Gastroesophageal sphincter (tissue), 4 donors: ENCODE measurements around the gene LONP1. TPM values are rescaled to one million over a fixed set of nuclear protein-coding genes. Genes with fewer than 3 reads are reported as not detected.
"Not testable (repeated sequence)": the region's sequence is repeated elsewhere in the genome, so short reads cannot be mapped to it uniquely, and the experiment has no call there.

ENCODE experiments used
- ATAC-seq: fragments of 150-250 bp; one replicate; pipeline ENCODE4 v1.9.1; 2016; ENCODE audit warnings: mild to moderate bottlenecking, moderate library complexity
- H3K27ac ChIP-seq, 4 donors: fragments of 200-600 bp; sonication (generic) in 3 of 4; 1 replicate in 3 of 4; 2 replicates in 1 of 4; pipeline ENCODE4 v1.5.1; 2016 to 2019
- H3K27me3 ChIP-seq: fragments of 200-600 bp; sonication (generic); one replicate; pipeline ENCODE4 v1.5.1; 2019
- H3K36me3 ChIP-seq, 2 donors: fragments of 200-600 bp; sonication (generic); one replicate each; pipeline ENCODE4 v1.5.1; 2019; ENCODE audit warnings: control low read depth in 1 of 2
- H3K4me1 ChIP-seq, 3 donors: fragments of 200-600 bp; sonication (generic); 1 replicate in 2 of 3; 2 replicates in 1 of 3; pipeline ENCODE4 v1.5.1; 2016 to 2019; ENCODE audit warnings: control low read depth in 2 of 3
- H3K4me3 ChIP-seq, 2 donors: fragments of 200-600 bp; sonication (generic); one replicate each; pipeline ENCODE4 v1.5.1; 2019; ENCODE audit warnings: mild to moderate bottlenecking in 1 of 2, moderate library complexity in 1 of 2
- H3K9me3 ChIP-seq, 3 donors: fragments of 200-600 bp; sonication (generic); one replicate each; pipeline ENCODE4 v1.5.1; 2017 to 2019; ENCODE audit warnings: control low read depth in 2 of 3
- EP300 ChIP-seq: sonication (generic); formaldehyde crosslinking; IDR thresholded peaks from one replicate; pipeline ENCODE4 v1.6.1; 2017; ENCODE audit warnings: antibody characterized with exemption, mild to moderate bottlenecking
- POLR2A ChIP-seq, 2 donors: fragments of 450-650 bp; IDR thresholded peaks; one replicate each; pipeline ENCODE4 v1.6.1; 2017; ENCODE audit warnings: antibody characterized with exemption in 2 of 2, mild to moderate bottlenecking in 2 of 2, moderate library complexity in 1 of 2
- POLR2AphosphoS5 ChIP-seq: sonication (generic); formaldehyde crosslinking; IDR thresholded peaks from one replicate; pipeline ENCODE4 v1.6.1; 2017; ENCODE audit warnings: antibody characterized with exemption
- WGBS, 2 donors: methylation state at CpG; one replicate each; pipeline ENCODE4 v1.1.5; 2018; ENCODE audit warnings: low coverage in 1 of 2; 5-methylcytosine and 5-hydroxymethylcytosine counted together
- total RNA-seq, 4 donors: library from RNA; depleted of rRNA; stranded (reverse); fragments of >200 nt; gene quantifications; one replicate each; pipeline ENCODE4 v1.1.0, GENCODE V29; 2016
- TF ChIP-seq, protein P1 (sequence below), 4 experiments: fragments of 200-600 bp in 2 of 4; fragments of 450-650 bp in 2 of 4; sonication (generic) in 1 of 4; IDR thresholded peaks; one replicate each; pipeline ENCODE4 v1.5.1; 2017 to 2019; ENCODE audit warnings: antibody characterized with exemption in 4 of 4, mild to moderate bottlenecking in 2 of 4, moderate library complexity in 2 of 4

Gene LONP1
- total RNA-seq, 4 donors from 2014 or later = 44.5 to 73.2 (median 64.1) TPM

DNA sequence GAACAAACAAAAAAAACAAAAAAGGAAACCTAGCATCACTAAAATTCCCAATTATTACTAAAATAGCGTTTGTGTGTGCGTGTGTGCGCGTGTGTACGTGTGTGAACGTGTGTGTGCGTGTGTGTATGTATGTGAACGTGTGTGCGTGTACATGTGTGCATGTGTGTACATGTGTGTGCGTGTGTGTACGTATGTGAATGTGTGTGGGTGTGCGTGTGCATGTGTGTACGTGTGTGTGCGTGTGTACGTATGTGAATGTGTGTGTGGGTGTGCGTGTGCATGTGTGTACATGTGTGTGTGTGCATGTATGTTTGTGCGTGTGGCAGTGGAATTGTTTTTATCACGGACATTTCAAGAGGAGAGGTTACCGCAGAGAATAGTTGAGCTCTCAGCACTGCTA lies 22.1 kb upstream of the LONP1 start:
- TF ChIP-seq POLR2A (IDR thresholded peaks at IDR 0.05) (no peak), EP300 (no peak), POLR2AphosphoS5 (no peak)
- TF ChIP-seq, protein P1, sequence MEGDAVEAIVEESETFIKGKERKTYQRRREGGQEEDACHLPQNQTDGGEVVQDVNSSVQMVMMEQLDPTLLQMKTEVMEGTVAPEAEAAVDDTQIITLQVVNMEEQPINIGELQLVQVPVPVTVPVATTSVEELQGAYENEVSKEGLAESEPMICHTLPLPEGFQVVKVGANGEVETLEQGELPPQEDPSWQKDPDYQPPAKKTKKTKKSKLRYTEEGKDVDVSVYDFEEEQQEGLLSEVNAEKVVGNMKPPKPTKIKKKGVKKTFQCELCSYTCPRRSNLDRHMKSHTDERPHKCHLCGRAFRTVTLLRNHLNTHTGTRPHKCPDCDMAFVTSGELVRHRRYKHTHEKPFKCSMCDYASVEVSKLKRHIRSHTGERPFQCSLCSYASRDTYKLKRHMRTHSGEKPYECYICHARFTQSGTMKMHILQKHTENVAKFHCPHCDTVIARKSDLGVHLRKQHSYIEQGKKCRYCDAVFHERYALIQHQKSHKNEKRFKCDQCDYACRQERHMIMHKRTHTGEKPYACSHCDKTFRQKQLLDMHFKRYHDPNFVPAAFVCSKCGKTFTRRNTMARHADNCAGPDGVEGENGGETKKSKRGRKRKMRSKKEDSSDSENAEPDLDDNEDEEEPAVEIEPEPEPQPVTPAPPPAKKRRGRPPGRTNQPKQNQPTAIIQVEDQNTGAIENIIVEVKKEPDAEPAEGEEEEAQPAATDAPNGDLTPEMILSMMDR (IDR thresholded peaks at IDR 0.05) = no peak
- no peaks in the 10 kb centered on the region for H3K9me3 ChIP-seq
- H3K27me3 ChIP-seq = peaks cover 27% of the 10 kb centered on the region
- H3K4me3 ChIP-seq = no peak overlapping the region
- ATAC-seq = no peak
- WGBS, 2 donors = 81 to 90% methylated on average over 19 of the region's 19 CpGs
- H3K27ac ChIP-seq = no peak overlapping the region
- H3K4me1 ChIP-seq = no peaks in the 10 kb centered on the region
- H3K36me3 ChIP-seq = no peaks in the 10 kb centered on the region

DNA sequence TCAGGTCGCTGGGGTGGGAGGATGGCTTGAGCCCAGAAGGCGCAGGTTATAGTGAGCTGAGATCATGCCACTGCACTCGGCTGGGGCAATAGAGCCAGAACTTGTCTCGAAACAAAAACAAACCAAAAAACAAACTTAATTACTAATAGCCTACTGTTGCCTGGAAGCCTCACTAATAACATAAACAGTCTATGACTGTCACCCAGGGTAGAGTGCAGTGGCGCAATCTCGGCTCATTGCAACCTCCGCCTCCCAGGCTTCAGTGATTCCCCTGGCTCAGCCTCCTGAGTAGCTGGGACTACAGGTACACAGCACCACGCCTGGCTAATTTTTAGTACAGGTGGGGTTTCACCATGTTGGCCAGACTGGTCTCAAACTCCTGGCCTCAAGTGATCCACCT lies 18.5 kb upstream of the LONP1 start:
- no peak for ATAC-seq
- H3K36me3 ChIP-seq = no peaks in the 10 kb centered on the region
- TF ChIP-seq POLR2AphosphoS5 (no peak), EP300 (no peak)
- TF ChIP-seq, protein P1 (IDR thresholded peaks at IDR 0.05) = no peak
- no peaks in the 10 kb centered on the region for H3K9me3 ChIP-seq
- WGBS, 2 donors = 62 to 80% methylated on average over 4 of the region's 8 CpGs
- no peaks in the 10 kb centered on the region for H3K4me1 ChIP-seq
- H3K27ac ChIP-seq = no peak overlapping the region
- no peak overlapping the region for H3K4me3 ChIP-seq
- peaks cover 9% of the 10 kb centered on the region for H3K27me3 ChIP-seq

DNA sequence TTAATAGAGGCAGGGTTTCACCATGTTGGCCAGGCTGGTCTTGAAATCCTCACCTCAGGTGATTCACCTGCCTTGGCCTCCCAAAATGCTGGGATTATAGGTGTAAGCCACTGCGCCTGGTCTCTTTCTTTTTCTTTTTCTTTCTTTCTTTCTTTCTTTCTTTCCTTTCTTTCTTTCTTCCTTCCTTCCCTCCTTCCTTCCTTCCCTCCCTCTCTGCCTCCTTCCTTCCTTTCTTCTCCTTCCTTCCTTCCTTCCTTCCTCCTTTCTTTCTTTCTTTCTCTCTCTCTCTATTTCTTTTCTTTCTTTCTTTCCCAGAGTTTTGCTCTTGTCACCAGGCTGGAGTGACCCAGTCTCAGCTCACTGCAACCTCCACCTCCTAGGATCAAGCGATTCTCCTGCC lies 13.2 kb upstream of the LONP1 start:
- not testable (repeated sequence) for H3K27me3 ChIP-seq, H3K27ac ChIP-seq, H3K4me3 ChIP-seq, H3K36me3 ChIP-seq, H3K4me1 ChIP-seq, ATAC-seq
- peaks cover 0 to 20% (median 0%) of the 10 kb centered on the region in 3 donors for H3K9me3 ChIP-seq
- WGBS, 2 donors = 63 to 75% methylated on average over 1 to 2 of the region's 2 CpGs

DNA sequence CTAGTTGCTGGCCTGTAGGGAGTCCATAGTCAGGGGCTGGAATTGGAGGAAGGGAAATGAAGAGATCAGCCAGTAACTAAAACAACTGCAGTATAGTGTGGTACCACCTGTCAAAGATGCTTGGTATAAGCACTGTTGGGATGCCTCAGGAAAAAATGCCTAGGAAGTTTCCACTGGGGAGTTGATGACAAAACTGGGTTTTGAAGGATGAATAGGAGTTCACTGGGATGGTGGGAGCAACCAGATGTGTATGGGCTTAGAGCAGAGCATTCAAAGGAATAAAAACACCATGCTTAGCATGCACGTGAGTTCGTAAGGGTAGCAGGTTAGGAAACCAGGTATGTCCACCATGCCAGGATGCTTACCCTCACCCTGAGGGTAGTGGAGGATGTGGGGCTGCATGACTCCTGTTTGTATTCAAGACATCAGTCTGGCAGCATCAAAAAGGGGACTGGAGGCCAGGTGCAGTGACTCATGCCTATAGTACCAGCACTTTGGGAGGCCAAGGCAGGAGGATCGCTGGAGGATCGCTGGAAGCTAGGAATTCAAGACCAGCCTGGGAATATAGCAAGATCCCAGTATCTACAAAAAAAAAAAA lies 7.6 kb upstream of the LONP1 start:
- Histone ChIP-seq H3K4me3 (no peak overlapping the region), H3K4me1 (no peaks in the 10 kb centered on the region), H3K9me3 (peaks cover 0 to 20% (median 0%) of the 10 kb centered on the region in 3 donors), H3K36me3 (no peaks in the 10 kb centered on the region), H3K27ac (no peak overlapping the region), H3K27me3 (peaks cover 4% of the 10 kb centered on the region)
- no peak for ATAC-seq
- 85 to 100% methylated on average over 1 to 4 of the region's 4 CpGs for WGBS, 2 donors
- TF ChIP-seq, protein P1 (IDR thresholded peaks at IDR 0.05) = no peak
- no peak for TF ChIP-seq POLR2AphosphoS5
- no peak for TF ChIP-seq POLR2A (IDR thresholded peaks at IDR 0.05)
- TF ChIP-seq EP300 = no peak

DNA sequence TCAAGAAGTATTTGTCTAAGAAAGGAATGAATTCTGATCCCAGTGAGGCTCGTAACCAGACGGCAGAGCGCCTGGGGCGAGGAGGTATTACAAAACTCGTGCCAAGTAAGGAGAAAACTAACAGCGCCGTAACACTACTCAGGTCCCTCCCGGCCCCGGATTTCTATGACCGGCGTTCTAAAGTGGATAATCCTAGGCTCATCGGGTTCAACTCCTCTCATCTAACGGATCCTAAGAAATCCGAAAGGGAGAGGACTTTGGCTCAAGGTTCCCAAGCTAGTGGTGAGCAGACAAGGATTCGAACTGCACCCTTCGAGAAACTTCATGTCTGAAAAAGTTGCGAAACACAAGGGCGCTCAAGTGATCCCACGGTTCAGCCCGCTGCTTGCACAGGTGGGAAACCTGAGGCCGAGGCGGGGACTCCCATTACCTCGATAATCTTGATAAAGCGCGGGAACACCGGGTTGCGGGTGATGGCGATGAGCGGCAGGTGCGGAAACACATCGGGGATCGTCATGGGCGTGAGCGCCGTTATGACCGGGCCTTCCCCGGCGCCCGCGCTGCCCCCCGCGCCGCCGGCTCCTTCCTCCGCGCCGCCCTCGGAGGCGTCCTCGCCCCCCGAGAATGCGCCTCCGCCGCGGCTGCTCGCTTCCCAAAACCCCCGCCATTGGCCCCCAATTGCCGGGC lies 529 bp downstream of the LONP1 start:
- Histone ChIP-seq H3K36me3 (peaks cover 0 to 8% of the 10 kb centered on the region in 2 donors), H3K4me3 (peak overlapping the region; percentile 90 to 99), H3K9me3 (no peaks in the 10 kb centered on the region), H3K27ac (peak overlapping the region; percentile 94 to 99 (median 96)), H3K4me1 (peaks cover 0 to 42% (median 15%) of the 10 kb centered on the region in 3 donors), H3K27me3 (no peaks in the 10 kb centered on the region)
- no peak for ATAC-seq
- TF ChIP-seq EP300 (no peak), POLR2A (IDR thresholded peaks at IDR 0.05) (no peak)
- TF ChIP-seq, protein P1 (IDR thresholded peaks at IDR 0.05) = peak in 2 of 4 experiments; percentile 9 to 20
- 0% methylated on average over 14 to 16 of the region's 58 CpGs for WGBS, 2 donors
